ENCODE measurements around the gene HSPA12B.

Gene HSPA12B

GRCh38 chr20:3729811-3730540 lies 2.5 kb upstream of the HSPA12B start:
- DNase-seq (ENCODE audit: low spot score) = no peak

- DNase-seq (ENCODE audit: low spot score) = no peak
Measured at GRCh38 chr20:3730803-3731672, 1.4 kb upstream of the HSPA12B start.

- DNase-seq (ENCODE audit: low spot score) = no peak
Measured at GRCh38 chr20:3731944-3732326, 550 bp upstream of the HSPA12B start.

GRCh38 chr20:3733119-3733995 lies 872 bp downstream of the HSPA12B start:
- DNase-seq (ENCODE audit: low spot score) = no peak

GRCh38 chr20:3734111-3734843 lies 1.8 kb downstream of the HSPA12B start:
- no peak for DNase-seq (ENCODE audit: low spot score)

- no peak for DNase-seq (ENCODE audit: low spot score)
Measured at GRCh38 chr20:3735768-3736167, 3.3 kb downstream of the HSPA12B start.

- no peak for DNase-seq (ENCODE audit: low spot score)
Measured at GRCh38 chr20:3738111-3739053, 5.9 kb downstream of the HSPA12B start.

GRCh38 chr20:3739054-3739925 lies 6.8 kb downstream of the HSPA12B start:
- DNase-seq (ENCODE audit: low spot score) = no peak

- DNase-seq (ENCODE audit: low spot score) = no peak
Measured at GRCh38 chr20:3739926-3740451, 7.5 kb downstream of the HSPA12B start.

GRCh38 chr20:3740615-3741301 lies 8.3 kb downstream of the HSPA12B start:
- DNase-seq (ENCODE audit: low spot score) = no peak

- DNase-seq (ENCODE audit: low spot score) = no peak
Measured at GRCh38 chr20:3741836-3742458, 9.5 kb downstream of the HSPA12B start.

GRCh38 chr20:3743251-3743650 lies 10.8 kb downstream of the HSPA12B start:
- no peak for DNase-seq (ENCODE audit: low spot score)

- no peak for DNase-seq (ENCODE audit: low spot score)
Measured at GRCh38 chr20:3744037-3744436, 11.6 kb downstream of the HSPA12B start.

- DNase-seq (ENCODE audit: low spot score) = peak; percentile 88
Measured at GRCh38 chr20:3744806-3745685, 12.6 kb downstream of the HSPA12B start.

GRCh38 chr20:3745686-3746173 lies 13.2 kb downstream of the HSPA12B start:
- no peak for DNase-seq (ENCODE audit: low spot score)

GRCh38 chr20:3747471-3747870 lies 15.0 kb downstream of the HSPA12B start:
- DNase-seq (ENCODE audit: low spot score) = no peak

- no peak for DNase-seq (ENCODE audit: low spot score)
Measured at GRCh38 chr20:3748073-3748472, 15.6 kb downstream of the HSPA12B start.

Measured in HuH-7.5 (cell line).